Esophagus muscularis mucosa (tissue), 4 donors: Measurements from ENCODE around the gene POLE3. TPM values are rescaled to one million over a fixed set of nuclear protein-coding genes. Genes with fewer than 3 reads are reported as not detected.
A peak's percentile ranks its signal among the peaks of the same experiment; 100 is the strongest.

ENCODE experiments used
- DNase-seq: peaks from one replicate; pipeline ENCODE4 v3.0.0-alpha.2; 2017; ENCODE audit errors: extremely low spot score
- H3K27ac ChIP-seq, 4 donors: fragments of 200-600 bp; sonication (generic); replicated peaks in 1 of 4; 1 replicate in 3 of 4; 2 replicates in 1 of 4; pipeline ENCODE4 v1.5.1; 2016 to 2019; ENCODE audit warnings: mild to moderate bottlenecking in 1 of 4
- H3K27me3 ChIP-seq, 4 donors: fragments of 200-600 bp; sonication (generic); one replicate each; pipeline versions ENCODE4 v1.5.1 to v1.6.0; 2016 to 2019
- H3K36me3 ChIP-seq, 4 donors: fragments of 200-600 bp; sonication (generic); one replicate each; pipeline ENCODE4 v1.5.1; 2016 to 2019
- H3K4me1 ChIP-seq, 4 donors: fragments of 200-600 bp; sonication (generic); one replicate each; pipeline ENCODE4 v1.5.1; 2016 to 2019
- H3K4me3 ChIP-seq, 4 donors: fragments of 200-600 bp; sonication (generic); 1 replicate in 2 of 4; 2 replicates in 2 of 4; pipeline ENCODE4 v1.5.1; 2016 to 2019; ENCODE audit warnings: mild to moderate bottlenecking in 4 of 4, moderate library complexity in 1 of 4
- H3K9me3 ChIP-seq, 4 donors: fragments of 200-600 bp; sonication (generic); 1 replicate in 3 of 4; 2 replicates in 1 of 4; pipeline ENCODE4 v1.5.1; 2016 to 2019
- EP300 ChIP-seq: sonication (generic); formaldehyde crosslinking; IDR thresholded peaks from one replicate; pipeline ENCODE4 v1.6.1; 2017; ENCODE audit warnings: antibody characterized with exemption
- POLR2A ChIP-seq: fragments of 450-650 bp; IDR thresholded peaks from one replicate; pipeline ENCODE4 v1.6.1; 2017; ENCODE audit warnings: antibody characterized with exemption, moderate library complexity, mild to moderate bottlenecking, low read depth
- POLR2AphosphoS5 ChIP-seq, 2 donors: sonication (generic); formaldehyde crosslinking; IDR thresholded peaks; one replicate each; pipeline ENCODE4 v1.6.1; 2017; ENCODE audit warnings: antibody characterized with exemption in 2 of 2
- WGBS: methylation state at CpG from one replicate; pipeline ENCODE4 v1.1.5; 2018; 5-methylcytosine and 5-hydroxymethylcytosine counted together
- intact Hi-C: fragments of 100-400 bp; cut with DNase I; formaldehyde crosslinking; loops from one replicate; pipeline ENCODE4 v1.15.1; 2023
- total RNA-seq, 4 donors: library from RNA; depleted of rRNA; stranded (reverse); fragments of >200 nt; gene quantifications; one replicate each; pipeline versions ENCODE4 v1.1.0 to v1.2.1, GENCODE V29; 2016
- TF ChIP-seq, protein P1 (sequence below), 3 experiments: fragments of 200-600 bp in 2 of 3; fragments of 450-650 bp in 1 of 3; sonication (generic) in 2 of 3; IDR thresholded peaks; one replicate each; pipeline ENCODE4 v1.5.1; 2017 to 2019; ENCODE audit warnings: antibody characterized with exemption in 3 of 3, mild to moderate bottlenecking in 2 of 3, moderate library complexity in 1 of 3

Gene POLE3, protein sequence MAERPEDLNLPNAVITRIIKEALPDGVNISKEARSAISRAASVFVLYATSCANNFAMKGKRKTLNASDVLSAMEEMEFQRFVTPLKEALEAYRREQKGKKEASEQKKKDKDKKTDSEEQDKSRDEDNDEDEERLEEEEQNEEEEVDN
- total RNA-seq = 10 to 100 TPM; 25.7 to 42.6 (median 32.8) TPM

DNA sequence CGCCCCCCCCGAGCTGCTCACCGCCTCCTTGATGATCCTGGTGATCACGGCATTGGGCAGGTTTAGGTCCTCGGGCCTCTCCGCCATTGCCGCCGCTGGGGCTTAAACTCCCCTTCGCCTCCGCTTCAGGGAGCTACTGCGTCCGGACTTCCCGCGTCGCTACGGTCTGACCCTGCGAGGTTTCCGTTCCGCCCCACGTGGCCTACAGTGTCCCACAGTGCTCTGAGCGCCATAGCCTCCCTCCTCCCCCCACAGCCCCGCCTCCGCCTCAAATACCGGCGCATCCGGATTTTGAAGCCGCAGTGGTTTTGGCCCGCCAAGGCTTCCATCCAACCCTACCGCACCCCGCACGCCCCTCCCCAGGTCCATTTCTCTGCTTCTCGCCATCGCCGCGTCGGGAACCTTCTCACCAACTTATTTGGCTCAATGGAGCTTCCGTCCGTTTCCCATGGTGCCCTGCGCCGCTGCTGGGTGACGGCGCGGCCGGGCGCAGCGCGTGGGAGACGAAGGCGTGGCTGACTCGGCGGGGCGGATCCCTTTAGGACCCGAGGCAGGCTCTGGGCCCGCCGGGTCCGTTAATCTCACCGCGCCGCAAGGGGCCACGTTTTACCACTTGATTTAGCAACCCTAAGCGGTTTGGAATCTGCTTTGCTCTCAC, at the start of gene POLE3, which contains the start of gene C9orf43:
Gene POLE3, minus strand, starts transcription at position 469 of the 658 bp plus-strand sequence. Its CDS starts 382 bp downstream, at position 87.
Gene C9orf43, plus strand, starts transcription at position 541 of the 658 bp plus-strand sequence. CDS start 2,747 bp downstream, outside the sequence.
- DNase-seq = peak; percentile 99
- TF ChIP-seq POLR2AphosphoS5 (IDR thresholded peaks at IDR 0.05) = peak; percentile 89 to 93
- TF ChIP-seq EP300 = no peak
- TF ChIP-seq, protein P1, sequence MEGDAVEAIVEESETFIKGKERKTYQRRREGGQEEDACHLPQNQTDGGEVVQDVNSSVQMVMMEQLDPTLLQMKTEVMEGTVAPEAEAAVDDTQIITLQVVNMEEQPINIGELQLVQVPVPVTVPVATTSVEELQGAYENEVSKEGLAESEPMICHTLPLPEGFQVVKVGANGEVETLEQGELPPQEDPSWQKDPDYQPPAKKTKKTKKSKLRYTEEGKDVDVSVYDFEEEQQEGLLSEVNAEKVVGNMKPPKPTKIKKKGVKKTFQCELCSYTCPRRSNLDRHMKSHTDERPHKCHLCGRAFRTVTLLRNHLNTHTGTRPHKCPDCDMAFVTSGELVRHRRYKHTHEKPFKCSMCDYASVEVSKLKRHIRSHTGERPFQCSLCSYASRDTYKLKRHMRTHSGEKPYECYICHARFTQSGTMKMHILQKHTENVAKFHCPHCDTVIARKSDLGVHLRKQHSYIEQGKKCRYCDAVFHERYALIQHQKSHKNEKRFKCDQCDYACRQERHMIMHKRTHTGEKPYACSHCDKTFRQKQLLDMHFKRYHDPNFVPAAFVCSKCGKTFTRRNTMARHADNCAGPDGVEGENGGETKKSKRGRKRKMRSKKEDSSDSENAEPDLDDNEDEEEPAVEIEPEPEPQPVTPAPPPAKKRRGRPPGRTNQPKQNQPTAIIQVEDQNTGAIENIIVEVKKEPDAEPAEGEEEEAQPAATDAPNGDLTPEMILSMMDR (IDR thresholded peaks at IDR 0.05) = no peak
- TF ChIP-seq POLR2A = no peak
- Histone ChIP-seq H3K4me1 (peaks cover 14 to 31% (median 25%) of the 10 kb centered on the region in 4 donors), H3K9me3 (no peaks in the 10 kb centered on the region), H3K27me3 (no peaks in the 10 kb centered on the region), H3K36me3 (peaks cover 6 to 23% (median 19%) of the 10 kb centered on the region in 4 donors), H3K4me3 (peak within 1 kb of the TSS; percentile 71 to 88 (median 82)), H3K27ac (peak within 1 kb of the TSS; percentile 90 to 97 (median 96))
- intact Hi-C loops = no loop called here
- WGBS = 1% methylated on average over 14 of the region's 61 CpGs

GRCh38 chr9:113456235-113456634, 45.8 kb upstream of the POLE3 start:
- Histone ChIP-seq H3K36me3 (no peaks in the 10 kb centered on the region), H3K9me3 (no peaks in the 10 kb centered on the region), H3K27me3 (no peaks in the 10 kb centered on the region), H3K4me1 (peaks cover 30 to 34% (median 34%) of the 10 kb centered on the region in 4 donors), H3K4me3 (no peak overlapping the region), H3K27ac (peak overlapping the region; percentile 80 to 88 (median 86))
- WGBS = 86% methylated on average over 2 of the region's 2 CpGs
- peak; percentile 55 for DNase-seq
- intact Hi-C loops = loop anchor here (10.0 kb wide), 1 partner anchor 51 kb away; the partner anchor contains the start of gene ALAD
- no peak for TF ChIP-seq POLR2AphosphoS5 (IDR thresholded peaks at IDR 0.05)
- TF ChIP-seq, protein P1 (IDR thresholded peaks at IDR 0.05) = no peak
- no peak for TF ChIP-seq EP300
- no peak for TF ChIP-seq POLR2A

- no peaks in the 10 kb centered on the region for H3K36me3 ChIP-seq
- DNase-seq = peak; percentile 70
- TF ChIP-seq, protein P1 (IDR thresholded peaks at IDR 0.05) = no peak
- TF ChIP-seq POLR2AphosphoS5 (IDR thresholded peaks at IDR 0.05) = peak in 1 of 2 donors; percentile 25
- H3K27ac ChIP-seq = peak overlapping the region; percentile 80 to 88 (median 86)
- no peaks in the 10 kb centered on the region for H3K27me3 ChIP-seq
- intact Hi-C loops = loop anchor here (10.0 kb wide), 1 partner anchor 50 kb away; the partner anchor contains the start of gene ALAD
- no peak overlapping the region for H3K4me3 ChIP-seq
- WGBS = 38% methylated on average over 5 of the region's 5 CpGs
- no peaks in the 10 kb centered on the region for H3K9me3 ChIP-seq
- peaks cover 30 to 35% (median 34%) of the 10 kb centered on the region in 4 donors for H3K4me1 ChIP-seq
These were observed 44.7 kb upstream of the POLE3 start for GRCh38 chr9:113454914-113455761.

GRCh38 chr9:113452113-113452605, 41.7 kb upstream of the POLE3 start:
- Histone ChIP-seq H3K4me3 (no peak overlapping the region), H3K36me3 (no peaks in the 10 kb centered on the region), H3K9me3 (no peaks in the 10 kb centered on the region), H3K27ac (no peak overlapping the region), H3K4me1 (peaks cover 30 to 46% (median 42%) of the 10 kb centered on the region in 4 donors), H3K27me3 (no peaks in the 10 kb centered on the region)
- peak; percentile 24 for DNase-seq
- TF ChIP-seq POLR2AphosphoS5 (IDR thresholded peaks at IDR 0.05) = no peak
- TF ChIP-seq, protein P1 (IDR thresholded peaks at IDR 0.05) = no peak
- TF ChIP-seq POLR2A = no peak
- TF ChIP-seq EP300 = no peak
- 68% methylated on average over 4 of the region's 4 CpGs for WGBS
- intact Hi-C loops = loop anchor here (10.0 kb wide), 1 partner anchor 47 kb away; the partner anchor contains the start of gene ALAD
